A673 (cell line): ENCODE data around the gene TRPC4AP. TPM values are rescaled to one million over a fixed set of nuclear protein-coding genes. Genes with fewer than 3 reads are reported as not detected.

Experiments used
- BruUV-seq: library from RNA; stranded (reverse); fragments of 400-500 nt; replicated peaks from 2 replicates; lab custom pipeline; 2021; lab: Mats Ljungman, UMichigan
- CTCF ChIA-PET: fragments of 300-600 bp; sonication (Branson Sonifier 250); formaldehyde crosslinking; loops from one replicate; lab custom pipeline; 2022; ENCODE audit warnings: antibody characterized with exemption; lab: Charles Lee
- POLR2A ChIA-PET: fragments of 300-600 bp; sonication (Branson Sonifier 250); formaldehyde crosslinking; loops from one replicate; lab custom pipeline; 2022; ENCODE audit warnings: antibody characterized with exemption; ENCODE audit not compliant: low non-redundant PET; lab: Charles Lee
- DNase-seq: peaks from one replicate; pipeline ENCODE4 v3.0.0-alpha.2; 2015; ENCODE audit warnings: low spot score
- H3K27ac ChIP-seq: fragments of 200-600 bp; sonication (generic); 2 replicates; pipeline ENCODE4 v1.5.1; 2016; ENCODE audit warnings: mixed run types, low read depth, mild to moderate bottlenecking, mixed read lengths, antibody characterized with exemption, low read length; ENCODE audit not compliant: poor library complexity, severe bottlenecking
- H3K27me3 ChIP-seq: fragments of 200-600 bp; sonication (generic); replicated peaks from 2 replicates; pipeline ENCODE4 v1.6.1; 2017; ENCODE audit warnings: mixed run types, low read depth, mild to moderate bottlenecking, mixed read lengths, antibody characterized with exemption, low read length; ENCODE audit not compliant: insufficient read depth, poor library complexity
- H3K36me3 ChIP-seq: fragments of 200-600 bp; sonication (generic); 2 replicates; pipeline ENCODE4 v1.6.1; 2016; ENCODE audit warnings: mixed run types, mild to moderate bottlenecking, mixed read lengths, antibody characterized with exemption, low read length; ENCODE audit not compliant: insufficient read depth, poor library complexity, severe bottlenecking
- H3K4me1 ChIP-seq: fragments of 200-600 bp; sonication (generic); 2 replicates; pipeline ENCODE4 v1.6.1; 2017; ENCODE audit warnings: mixed run types, mild to moderate bottlenecking, mixed read lengths, antibody characterized with exemption, low read length; ENCODE audit not compliant: insufficient read depth, poor library complexity, severe bottlenecking
- H3K4me3 ChIP-seq: fragments of 200-600 bp; sonication (generic); 2 replicates; pipeline ENCODE4 v1.5.1; 2016; ENCODE audit warnings: low read depth, mixed run types, mild to moderate bottlenecking, mixed read lengths, low read length; ENCODE audit not compliant: poor library complexity, severe bottlenecking
- H3K9me3 ChIP-seq: fragments of 200-600 bp; sonication (generic); 2 replicates; pipeline ENCODE4 v1.6.1; 2016; ENCODE audit warnings: mixed run types, low read depth, mild to moderate bottlenecking, mixed read lengths, antibody characterized with exemption, low read length; ENCODE audit not compliant: poor library complexity, severe bottlenecking
- EZH2 ChIP-seq: fragments of 200-600 bp; sonication (generic); IDR thresholded peaks from 2 replicates; pipeline ENCODE4 v1.6.1; 2017; ENCODE audit warnings: borderline replicate concordance, low read depth, mild to moderate bottlenecking, mixed read lengths, antibody characterized with exemption, low read length; ENCODE audit not compliant: poor library complexity, severe bottlenecking
- intact Hi-C: fragments of 100-400 bp; cut with micrococcal nuclease; formaldehyde crosslinking; loops from one replicate; pipeline ENCODE4 v1.10.0; 2022; ENCODE audit not compliant: unreplicated experiment
- total RNA-seq: library from RNA; stranded (reverse); gene quantifications from 2 replicates; pipeline ENCODE4 v1.2.3, GENCODE V29; 2021
- TF ChIP-seq, protein P1 (sequence below): fragments of 300-800, 200-600 bp; sonication (generic); conservative IDR thresholded peaks from 2 replicates; pipeline ENCODE4 v1.5.1; 2017; ENCODE audit warnings: low read depth, mild to moderate bottlenecking, antibody characterized with exemption, low read length, moderate library complexity, mixed read lengths

The TRPC4AP gene
- total RNA-seq, 1 experiment from 2014 or later, result 34.6 TPM

GRCh38 chr20:35125753-35126152, 33.1 kb upstream of the TRPC4AP start:
- POLR2A ChIA-PET, result no interaction called here
- no peaks in the 10 kb centered on the region for H3K9me3 ChIP-seq
- no peaks in the 10 kb centered on the region for H3K36me3 ChIP-seq
- DNase-seq, result no peak
- BruUV-seq, result no TSS peak
- no peak overlapping the region for H3K27ac ChIP-seq
- H3K4me1 ChIP-seq, result no peaks in the 10 kb centered on the region
- no peak overlapping the region for H3K4me3 ChIP-seq
- intact Hi-C loops, result no loop called here
- CTCF ChIA-PET, result no interaction called here
- TF ChIP-seq, protein P1, sequence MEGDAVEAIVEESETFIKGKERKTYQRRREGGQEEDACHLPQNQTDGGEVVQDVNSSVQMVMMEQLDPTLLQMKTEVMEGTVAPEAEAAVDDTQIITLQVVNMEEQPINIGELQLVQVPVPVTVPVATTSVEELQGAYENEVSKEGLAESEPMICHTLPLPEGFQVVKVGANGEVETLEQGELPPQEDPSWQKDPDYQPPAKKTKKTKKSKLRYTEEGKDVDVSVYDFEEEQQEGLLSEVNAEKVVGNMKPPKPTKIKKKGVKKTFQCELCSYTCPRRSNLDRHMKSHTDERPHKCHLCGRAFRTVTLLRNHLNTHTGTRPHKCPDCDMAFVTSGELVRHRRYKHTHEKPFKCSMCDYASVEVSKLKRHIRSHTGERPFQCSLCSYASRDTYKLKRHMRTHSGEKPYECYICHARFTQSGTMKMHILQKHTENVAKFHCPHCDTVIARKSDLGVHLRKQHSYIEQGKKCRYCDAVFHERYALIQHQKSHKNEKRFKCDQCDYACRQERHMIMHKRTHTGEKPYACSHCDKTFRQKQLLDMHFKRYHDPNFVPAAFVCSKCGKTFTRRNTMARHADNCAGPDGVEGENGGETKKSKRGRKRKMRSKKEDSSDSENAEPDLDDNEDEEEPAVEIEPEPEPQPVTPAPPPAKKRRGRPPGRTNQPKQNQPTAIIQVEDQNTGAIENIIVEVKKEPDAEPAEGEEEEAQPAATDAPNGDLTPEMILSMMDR, result no peak
- TF ChIP-seq EZH2, result no peak
- H3K27me3 ChIP-seq, result no peaks in the 10 kb centered on the region

GRCh38 chr20:35122756-35123405, 30.3 kb upstream of the TRPC4AP start:
- ChIA-PET CTCF (interaction anchor here (0.6 kb wide), 1 partner anchor 224 kb away, joined by 3 read pairs; no protein-coding TSS in a partner anchor), POLR2A (no interaction called here)
- intact Hi-C loops, result no loop called here
- Histone ChIP-seq H3K27ac (no peak overlapping the region), H3K9me3 (no peaks in the 10 kb centered on the region), H3K36me3 (no peaks in the 10 kb centered on the region), H3K27me3 (no peaks in the 10 kb centered on the region), H3K4me1 (no peaks in the 10 kb centered on the region), H3K4me3 (no peak overlapping the region)
- no peak for TF ChIP-seq EZH2
- DNase-seq, result no peak
- BruUV-seq, result no TSS peak

GRCh38 chr20:35121186-35121585, 28.6 kb upstream of the TRPC4AP start:
- ChIA-PET POLR2A (no interaction called here), CTCF (no interaction called here)
- no peak overlapping the region for H3K27ac ChIP-seq
- no peaks in the 10 kb centered on the region for H3K36me3 ChIP-seq
- intact Hi-C loops, result no loop called here
- H3K27me3 ChIP-seq, result no peaks in the 10 kb centered on the region
- no peak overlapping the region for H3K4me3 ChIP-seq
- H3K9me3 ChIP-seq, result no peaks in the 10 kb centered on the region
- no peaks in the 10 kb centered on the region for H3K4me1 ChIP-seq
- no peak for TF ChIP-seq EZH2
- TF ChIP-seq, protein P1, result no peak
- no TSS peak for BruUV-seq
- DNase-seq, result no peak
